K562 (cell line): Measurements from ENCODE around the gene CD22. TPM values are rescaled to one million over a fixed set of nuclear protein-coding genes. Genes with fewer than 3 reads are reported as not detected.

Source experiments
- CBFA2T2 ChIP-seq: fragments of 450-650 bp; conservative IDR thresholded peaks from 2 replicates; pipeline ENCODE4 v1.6.1; 2017; ENCODE audit warnings: mild to moderate bottlenecking
- EP300 ChIP-seq: IDR thresholded peaks from 2 replicates; pipeline ENCODE4 v1.6.1; 2012; ENCODE audit warnings: low read length, improper control_type of control experiment
- FOXJ2 ChIP-seq: fragments of 200-800 bp; sonication (Bioruptor generic); IDR thresholded peaks from 2 replicates; pipeline ENCODE4 v1.6.1; 2016; ENCODE audit warnings: missing genetic modification characterization, missing compliant biosample characterization
- HNRNPUL1 ChIP-seq: fragments of 200-400 bp; formaldehyde crosslinking; IDR thresholded peaks from 2 replicates; pipeline ENCODE4 v1.6.1; 2017; ENCODE audit warnings: low read length
- IRF1 ChIP-seq: sonication (generic); formaldehyde crosslinking; IDR thresholded peaks from 2 replicates; pipeline ENCODE4 v1.8.0; 2022; ENCODE audit warnings: missing genetic modification reagents, mild to moderate bottlenecking, borderline replicate concordance
- MAFG ChIP-seq: fragments of 450-650 bp; conservative IDR thresholded peaks from 2 replicates; pipeline ENCODE4 v1.6.1; 2016; ENCODE audit warnings: missing genetic modification characterization, missing compliant biosample characterization
- MTA2 ChIP-seq: fragments of 450-650 bp; IDR thresholded peaks from 2 replicates; pipeline ENCODE4 v1.6.1; 2016; ENCODE audit warnings: low read depth
- MYNN ChIP-seq, 2 experiments: sonication (generic); formaldehyde crosslinking in 1 of 2; IDR thresholded peaks; 2 replicates each; pipeline versions ENCODE4 v1.5.0 to v1.6.1; 2016 to 2020; ENCODE audit warnings: antibody characterized with exemption in 1 of 2, missing genetic modification reagents in 1 of 2
- NFIX ChIP-seq: fragments of 250-450 bp; sonication (Bioruptor Pico); IDR thresholded peaks from 2 replicates; pipeline ENCODE4 v1.4.0; 2020; ENCODE audit warnings: low read depth, mild to moderate bottlenecking, moderate library complexity
- SFPQ ChIP-seq: fragments of 200-400 bp; formaldehyde crosslinking; IDR thresholded peaks from 2 replicates; pipeline ENCODE4 v1.6.1; 2017; ENCODE audit warnings: mild to moderate bottlenecking, low read depth, low read length, moderate library complexity
- SREBF2 ChIP-seq: sonication (generic); formaldehyde crosslinking; IDR thresholded peaks from 2 replicates; pipeline ENCODE4 v1.4.0; 2020; ENCODE audit warnings: mild to moderate bottlenecking, missing genetic modification reagents
- U2AF1 ChIP-seq: fragments of 200-400 bp; formaldehyde crosslinking; optimal IDR thresholded peaks from 2 replicates; pipeline ENCODE3; 2017; ENCODE audit warnings: mild to moderate bottlenecking, low read depth, low read length, moderate library complexity
- VEZF1 ChIP-seq: fragments of 200-800 bp; sonication (Bioruptor generic); IDR thresholded peaks from 2 replicates; pipeline ENCODE4 v1.6.1; 2017; ENCODE audit warnings: missing genetic modification characterization, missing compliant biosample characterization
- YY1 ChIP-seq, 3 experiments: IDR thresholded peaks; 2 replicates each; pipeline ENCODE4 v1.6.1; 2011; ENCODE audit warnings: low read length in 2 of 3, mild to moderate bottlenecking in 2 of 3, moderate library complexity in 2 of 3, borderline replicate concordance in 1 of 3, control low read depth in 1 of 3, low read depth in 1 of 3; ENCODE audit not compliant: insufficient read depth in 3 of 3, insufficient replicate concordance in 2 of 3, control insufficient read depth in 1 of 3, insufficient read length in 1 of 3; ENCODE audit errors: extremely low read depth in 1 of 3
- ZBTB26 ChIP-seq: fragments of 450-650 bp; formaldehyde crosslinking; IDR thresholded peaks from 2 replicates; pipeline ENCODE4 v1.4.0; 2022; ENCODE audit warnings: missing genetic modification characterization
- ZBTB9 ChIP-seq: fragments of 450-650 bp; formaldehyde crosslinking; IDR thresholded peaks from 2 replicates; pipeline ENCODE4 v1.4.0; 2020; ENCODE audit warnings: mild to moderate bottlenecking, moderate library complexity
- ZKSCAN3 ChIP-seq: fragments of 250-450 bp; sonication (Bioruptor Pico); IDR thresholded peaks from 2 replicates; pipeline ENCODE4 v1.4.0; 2020
- ZNF584 ChIP-seq: fragments of 200-800 bp; sonication (Bioruptor generic); IDR thresholded peaks from 2 replicates; pipeline ENCODE4 v1.6.1; 2016; ENCODE audit warnings: low read depth, mild to moderate bottlenecking, missing genetic modification characterization, missing compliant biosample characterization
- polyA plus RNA-seq, 8 experiments: library from polyadenylated mRNA; depleted of rRNA in 4 of 8; stranded (reverse) in 5 of 8; unstranded in 3 of 8; fragments of >200 nt; fragmentation: Nextera tagmentation in 2 of 8; fragmentation: Illumina TruSeq in 1 of 8; extraction: Ambion mirVana in 2 of 8; extraction: Trizol in 1 of 8; gene quantifications; 2 replicates each; pipeline versions ENCODE4 v1.2.1 to v1.2.3, GENCODE V29; 2011 to 2014; ENCODE audit warnings: inconsistent platforms in 1 of 8, missing spikeins in 1 of 8
- total RNA-seq, 7 experiments: library from RNA; depleted of rRNA in 6 of 7; stranded (reverse); fragments of >200 nt in 6 of 7; fragmentation: Illumina TruSeq in 2 of 7; extraction: Trizol in 2 of 7; gene quantifications; 2 replicates each; pipeline versions ENCODE4 v1.2.1 to v1.2.3, GENCODE V29; 2011 to 2021; ENCODE audit warnings: low replicate concordance in 1 of 7

Gene CD22
- total and polyA plus RNA-seq, 9 of the 15 experiments (the other 6 are each of a cell fraction or from before 2014, with no cell fraction given) = 0.29 to 5.0 (median 3.5) TPM

- TF ChIP-seq NFIX (CRISPR knock-in tag) (no peak), YY1 (IDR thresholded peaks at IDR 0.05; ENCODE audit: borderline replicate concordance in 1 of 3, control insufficient read depth in 1 of 3, extremely low read depth in 1 of 3, insufficient read depth in 3 of 3, insufficient read length in 1 of 3, insufficient replicate concordance in 2 of 3, low read depth in 1 of 3, low read length in 2 of 3) (peak in 2 of 3 experiments; percentile 17 to 72), FOXJ2 (tag) (0 out of 2 replicates have a peak, but pooled peaks have one; percentile 31), SFPQ (no peak), IRF1 (CRISPR knock-in tag) (no peak), MAFG (tag) (no peak), CBFA2T2 (no peak), HNRNPUL1 (no peak), EP300 (peak; percentile 51; the same call in 1 of the 2 replicates), U2AF1 (no peak), MYNN (IDR thresholded peaks at IDR 0.05) (no peak), MYNN (CRISPR knock-in tag; IDR thresholded peaks at IDR 0.05) (no peak), ZBTB26 (CRISPR knock-in tag) (no peak), ZKSCAN3 (CRISPR knock-in tag) (no peak), MTA2 (no peak), ZNF584 (CRISPR knock-in tag) (peak; percentile 87), ZBTB9 (CRISPR knock-in tag) (no peak; the same call in 1 of the 2 replicates), VEZF1 (CRISPR knock-in tag) (peak; percentile 52), SREBF2 (CRISPR knock-in tag) (no peak)
Measured at GRCh38 chr19:35309481-35310279, 19.3 kb upstream of the CD22 start (continued).
